GM12864 (cell line): ENCODE data around the gene MED26.
"Not testable (repeated sequence)": the region's sequence is repeated elsewhere in the genome, so short reads cannot be mapped to it uniquely, and the experiment has no call there.

Source experiments
- DNase-seq: peaks from one replicate; pipeline ENCODE4 v3.0.0-alpha.2; 2011; ENCODE audit warnings: low read depth
- H3K4me3 ChIP-seq: 2 replicates; pipeline ENCODE4 v1.5.1; 2011; ENCODE audit warnings: mild to moderate bottlenecking, low read depth, low read length, control low read depth
- TF ChIP-seq, protein P1 (sequence below): IDR thresholded peaks from 2 replicates; pipeline ENCODE4 v1.5.1; 2011; ENCODE audit warnings: low read depth, mild to moderate bottlenecking, moderate library complexity, low read length, control low read depth, inconsistent platforms; ENCODE audit errors: missing control alignments

The MED26 gene

DNA sequence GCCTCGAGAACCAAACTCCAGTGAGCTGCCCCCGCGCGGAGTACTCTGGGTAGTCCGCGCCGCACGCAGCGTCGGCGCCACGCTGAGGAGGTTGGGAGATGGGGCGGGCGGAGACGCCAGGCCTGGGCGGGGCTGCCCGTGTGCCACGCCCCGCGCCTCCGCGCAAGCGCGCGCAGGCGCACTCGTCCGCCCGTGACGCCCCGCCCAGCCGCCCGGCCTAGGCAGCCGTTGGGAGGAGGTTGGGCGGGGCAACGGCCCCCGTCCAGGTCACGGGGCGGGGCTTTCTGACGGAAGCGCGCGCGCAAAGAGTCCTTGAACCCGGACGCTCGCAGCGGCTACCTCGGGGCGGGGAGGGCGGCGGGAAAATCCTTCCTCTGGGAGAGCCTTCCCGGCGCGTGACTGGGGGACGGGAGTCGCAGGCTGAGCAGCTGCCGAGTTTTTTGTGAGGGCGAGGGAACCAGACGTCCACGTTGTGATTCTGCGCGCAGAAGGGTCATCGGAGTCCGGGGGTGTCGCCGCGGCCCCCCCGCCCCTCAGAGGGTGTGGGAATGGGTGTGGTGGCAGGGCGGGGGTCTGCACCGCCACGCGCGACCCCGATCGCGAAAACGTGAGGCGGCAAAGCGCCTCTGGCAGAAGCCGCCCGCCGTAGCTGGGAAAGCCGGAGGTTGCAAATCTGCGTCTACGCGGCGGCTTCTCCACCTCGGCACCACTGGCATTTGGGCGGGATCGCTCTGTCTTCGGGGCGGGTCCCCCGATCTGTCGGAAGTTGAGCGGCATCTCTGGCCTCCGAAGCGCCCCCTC lies at the start of gene MED26:
Gene MED26 (minus strand): TSS at position 22 of the 801 bp plus-strand sequence. CDS start 261 bp downstream, outside the sequence.
- TF ChIP-seq, protein P1, sequence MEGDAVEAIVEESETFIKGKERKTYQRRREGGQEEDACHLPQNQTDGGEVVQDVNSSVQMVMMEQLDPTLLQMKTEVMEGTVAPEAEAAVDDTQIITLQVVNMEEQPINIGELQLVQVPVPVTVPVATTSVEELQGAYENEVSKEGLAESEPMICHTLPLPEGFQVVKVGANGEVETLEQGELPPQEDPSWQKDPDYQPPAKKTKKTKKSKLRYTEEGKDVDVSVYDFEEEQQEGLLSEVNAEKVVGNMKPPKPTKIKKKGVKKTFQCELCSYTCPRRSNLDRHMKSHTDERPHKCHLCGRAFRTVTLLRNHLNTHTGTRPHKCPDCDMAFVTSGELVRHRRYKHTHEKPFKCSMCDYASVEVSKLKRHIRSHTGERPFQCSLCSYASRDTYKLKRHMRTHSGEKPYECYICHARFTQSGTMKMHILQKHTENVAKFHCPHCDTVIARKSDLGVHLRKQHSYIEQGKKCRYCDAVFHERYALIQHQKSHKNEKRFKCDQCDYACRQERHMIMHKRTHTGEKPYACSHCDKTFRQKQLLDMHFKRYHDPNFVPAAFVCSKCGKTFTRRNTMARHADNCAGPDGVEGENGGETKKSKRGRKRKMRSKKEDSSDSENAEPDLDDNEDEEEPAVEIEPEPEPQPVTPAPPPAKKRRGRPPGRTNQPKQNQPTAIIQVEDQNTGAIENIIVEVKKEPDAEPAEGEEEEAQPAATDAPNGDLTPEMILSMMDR: no peak
- peak within 1 kb of the TSS; percentile 93 for H3K4me3 ChIP-seq
- peak; percentile 56 for DNase-seq

- TF ChIP-seq, protein P1: no peak
- no peak overlapping the region for H3K4me3 ChIP-seq
- no peak for DNase-seq
Measured at GRCh38 chr19:16677055-16677454, 49.1 kb upstream of the MED26 start.

- TF ChIP-seq, protein P1: no peak
- no peak for DNase-seq
- H3K4me3 ChIP-seq: no peak overlapping the region
Measured at GRCh38 chr19:16676101-16676798, 48.2 kb upstream of the MED26 start.

GRCh38 chr19:16673839-16674238 lies 45.8 kb upstream of the MED26 start:
- H3K4me3 ChIP-seq, DNase-seq: not testable (repeated sequence)

DNA sequence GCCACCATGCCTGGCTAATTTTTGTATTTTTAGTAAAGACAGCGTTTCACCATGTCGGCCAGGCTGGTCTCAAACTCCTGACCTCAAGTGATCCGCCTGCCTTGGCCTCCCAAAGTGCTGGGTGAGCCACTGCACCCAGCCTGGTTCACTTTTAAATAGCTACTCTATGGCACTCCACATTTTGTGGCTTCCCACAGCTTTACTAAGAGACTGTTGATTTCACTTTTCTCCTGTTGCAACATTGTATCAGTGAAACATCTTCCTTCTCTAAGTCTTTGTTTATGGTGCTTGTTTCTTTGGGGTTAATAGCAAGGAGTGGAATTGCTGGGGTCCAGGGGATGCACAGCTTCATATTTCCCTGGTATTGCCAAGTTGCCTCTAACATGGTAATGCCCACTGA lies 45.2 kb upstream of the MED26 start:
- DNase-seq: no peak
- no peak overlapping the region for H3K4me3 ChIP-seq
- TF ChIP-seq, protein P1: no peak

- TF ChIP-seq, protein P1: no peak
- no peak for DNase-seq
- no peak overlapping the region for H3K4me3 ChIP-seq
Measured at GRCh38 chr19:16671652-16672274, 43.8 kb upstream of the MED26 start.

GRCh38 chr19:16670291-16670690 lies 42.3 kb upstream of the MED26 start:
- TF ChIP-seq, protein P1: no peak

GRCh38 chr19:16668702-16669101 lies 40.7 kb upstream of the MED26 start:
- not testable (repeated sequence) for DNase-seq

More at GRCh38 chr19:16670291-16670690, 42.3 kb upstream of the MED26 start:
- H3K4me3 ChIP-seq: no peak overlapping the region
- no peak for DNase-seq

More at GRCh38 chr19:16668702-16669101, 40.7 kb upstream of the MED26 start:
- not testable (repeated sequence) for H3K4me3 ChIP-seq
